Pons (tissue), 1 donor: ENCODE data around the gene PRRG2.
"Not testable (repeated sequence)": the region's sequence is repeated elsewhere in the genome, so short reads cannot be mapped to it uniquely, and the experiment has no call there.

ENCODE experiments used
- DNase-seq: peaks from one replicate; pipeline ENCODE4 v3.0.0-alpha.2; 2016; ENCODE audit warnings: low spot score

The PRRG2 gene

GRCh38 chr19:49609499-49610092 lies 28.5 kb downstream of the PRRG2 start:
- no peak for DNase-seq

DNA sequence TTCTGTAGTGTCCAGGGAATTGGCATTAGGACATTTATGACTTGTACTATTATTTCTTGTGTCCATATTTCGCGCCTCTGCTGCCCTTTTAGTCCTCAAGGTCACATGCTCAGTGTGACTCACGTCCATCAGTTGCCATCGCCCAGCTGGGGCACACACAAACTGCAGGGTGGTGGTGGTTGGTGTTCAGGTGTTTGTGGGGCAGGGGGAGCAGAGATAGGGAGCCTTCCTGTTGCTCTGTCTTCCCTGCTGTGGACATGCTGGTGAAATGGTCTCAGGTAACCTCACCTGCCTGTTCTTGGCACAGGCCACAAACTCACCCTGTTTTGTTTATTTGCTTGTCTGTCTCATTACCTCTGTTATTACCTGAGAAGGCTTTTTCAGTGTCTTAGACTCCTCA lies 32.3 kb downstream of the PRRG2 start:
- no peak for DNase-seq

- DNase-seq = no peak
These were observed 33.1 kb downstream of the PRRG2 start for GRCh38 chr19:49614096-49614833.

- DNase-seq = no peak
These were observed 34.7 kb downstream of the PRRG2 start for GRCh38 chr19:49615861-49616260.

- DNase-seq = no peak
These were observed 35.4 kb downstream of the PRRG2 start for GRCh38 chr19:49616532-49616931.

DNA sequence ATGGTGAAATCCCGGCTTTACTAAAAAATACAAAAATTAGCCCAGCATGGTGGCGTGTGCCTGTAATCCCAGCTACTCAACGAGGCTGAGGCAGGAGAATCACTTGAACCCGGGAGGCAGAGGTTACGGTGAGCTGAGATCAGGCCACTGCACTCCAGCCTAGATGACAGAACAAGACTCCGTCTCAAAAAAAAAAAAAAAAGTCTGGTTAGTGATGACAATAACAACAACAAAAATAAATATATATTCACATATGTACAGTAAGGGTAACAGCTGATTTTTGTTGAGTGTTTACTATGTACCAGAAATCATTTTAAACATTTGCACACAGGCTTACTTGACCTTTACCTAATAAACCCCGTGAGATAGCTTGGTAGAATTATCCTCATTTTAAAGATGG lies 35.8 kb downstream of the PRRG2 start:
- DNase-seq = no peak

- not testable (repeated sequence) for DNase-seq
These were observed 36.7 kb downstream of the PRRG2 start for GRCh38 chr19:49617860-49618259.

DNA sequence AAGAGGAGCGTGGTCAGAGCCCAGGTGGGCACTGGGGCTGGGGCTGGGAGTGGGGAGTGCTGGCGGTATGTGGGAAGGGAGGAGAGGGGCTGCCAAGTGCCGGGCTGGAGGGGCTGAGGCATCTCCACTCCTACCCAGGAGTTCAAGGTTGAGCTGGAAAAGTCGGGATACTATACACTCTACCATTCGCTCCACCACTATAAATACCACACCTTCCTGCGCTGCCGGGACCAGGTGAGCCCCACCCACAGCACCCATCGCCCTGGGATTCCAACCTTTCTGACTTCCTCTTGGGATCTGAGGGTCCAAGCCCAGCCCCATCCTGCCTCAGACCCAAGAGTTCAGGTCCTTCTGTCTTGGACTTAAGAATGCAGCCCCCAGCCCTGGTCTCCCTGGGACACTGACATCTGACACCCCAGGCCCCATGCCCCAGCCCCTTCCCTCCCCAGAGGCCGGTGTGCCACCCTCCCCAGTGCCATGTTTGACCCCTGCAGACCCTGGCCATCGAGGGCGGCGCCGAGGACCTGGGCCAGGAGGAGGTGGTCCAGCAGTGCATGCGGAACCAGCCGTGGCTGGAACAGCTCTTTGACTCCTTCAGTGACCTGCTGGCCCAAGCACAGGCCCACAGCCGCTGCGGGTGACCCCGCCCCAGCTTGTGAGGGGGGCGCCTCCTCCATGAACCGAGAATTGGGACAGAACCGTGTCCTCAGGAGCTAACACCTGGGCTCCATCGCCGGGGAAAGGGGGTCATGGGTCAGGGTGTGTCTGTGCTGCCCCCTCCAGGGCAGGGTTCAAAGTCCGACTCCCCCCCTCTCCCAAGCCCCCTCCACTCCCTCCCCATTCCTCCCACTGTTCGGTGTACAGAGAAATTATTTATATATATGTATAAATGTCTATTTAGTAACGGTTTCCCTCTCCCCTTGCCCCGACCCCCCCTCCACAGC lies 44.1 kb downstream of the PRRG2 start:
- DNase-seq = no peak

GRCh38 chr19:49626226-49626625 lies 45.1 kb downstream of the PRRG2 start:
- DNase-seq = no peak

DNA sequence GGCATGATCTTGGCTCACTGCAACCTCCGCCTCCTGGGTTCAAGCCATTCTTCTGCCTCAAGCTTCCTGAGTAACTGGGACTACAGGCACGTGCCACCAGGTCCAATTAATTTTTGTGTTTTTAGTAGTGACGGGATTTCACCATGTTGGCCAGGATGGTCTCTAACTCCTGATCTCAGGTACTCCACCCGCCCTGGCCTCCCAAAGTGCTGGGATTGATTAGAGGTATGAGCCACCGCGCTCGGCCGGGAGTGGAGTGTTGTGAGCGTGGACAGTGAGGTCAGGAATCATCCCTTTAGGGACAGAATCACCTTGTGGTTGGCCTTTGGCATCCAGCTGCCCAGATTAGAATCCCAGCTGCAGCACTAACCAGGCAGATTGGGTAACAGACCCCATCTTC lies 48.5 kb downstream of the PRRG2 start:
- DNase-seq = no peak

- no peak for DNase-seq
These were observed 50.0 kb downstream of the PRRG2 start for GRCh38 chr19:49631014-49631588.

- DNase-seq = no peak
These were observed 50.6 kb downstream of the PRRG2 start for GRCh38 chr19:49631610-49632192.

- no peak for DNase-seq
These were observed 51.5 kb downstream of the PRRG2 start for GRCh38 chr19:49632576-49632975.

- not testable (repeated sequence) for DNase-seq
These were observed 52.2 kb downstream of the PRRG2 start for GRCh38 chr19:49633273-49633672.

- no peak for DNase-seq
These were observed 54.6 kb downstream of the PRRG2 start for GRCh38 chr19:49635530-49636232.

DNA sequence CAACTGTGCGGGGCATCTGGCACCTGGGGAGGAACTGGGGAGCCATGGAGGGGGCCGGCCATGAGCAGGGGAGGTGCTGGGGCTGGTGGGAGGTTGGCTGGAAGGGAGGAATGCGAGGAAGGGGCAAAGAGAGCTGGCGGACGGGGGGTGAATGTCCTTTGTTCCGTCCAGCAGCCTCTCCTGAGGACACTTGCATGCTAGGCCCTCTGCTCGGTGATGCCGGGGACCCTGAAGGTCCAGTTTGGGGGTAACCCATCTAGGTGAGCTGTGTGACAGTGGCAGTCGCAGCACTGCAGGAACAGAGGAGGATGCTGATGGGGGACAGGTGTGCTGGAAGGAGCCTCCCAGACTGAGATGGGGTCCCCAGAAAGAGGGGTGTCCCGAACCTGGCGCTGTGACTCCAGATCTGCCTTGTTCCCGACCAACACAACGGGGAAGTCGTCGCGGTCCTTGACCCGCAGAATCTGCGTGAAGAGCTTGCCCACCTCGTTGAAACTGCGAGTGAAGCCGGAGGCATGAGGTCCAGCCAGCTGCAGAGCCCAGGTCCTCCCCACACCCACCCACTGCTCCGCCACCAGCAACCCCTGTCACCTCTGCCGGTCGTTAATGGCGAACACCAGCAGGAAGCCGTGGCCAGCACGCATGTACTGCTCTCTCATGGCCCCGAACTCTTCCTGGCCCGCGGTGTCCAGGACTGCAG lies 55.3 kb downstream of the PRRG2 start:
- DNase-seq = no peak

DNA sequence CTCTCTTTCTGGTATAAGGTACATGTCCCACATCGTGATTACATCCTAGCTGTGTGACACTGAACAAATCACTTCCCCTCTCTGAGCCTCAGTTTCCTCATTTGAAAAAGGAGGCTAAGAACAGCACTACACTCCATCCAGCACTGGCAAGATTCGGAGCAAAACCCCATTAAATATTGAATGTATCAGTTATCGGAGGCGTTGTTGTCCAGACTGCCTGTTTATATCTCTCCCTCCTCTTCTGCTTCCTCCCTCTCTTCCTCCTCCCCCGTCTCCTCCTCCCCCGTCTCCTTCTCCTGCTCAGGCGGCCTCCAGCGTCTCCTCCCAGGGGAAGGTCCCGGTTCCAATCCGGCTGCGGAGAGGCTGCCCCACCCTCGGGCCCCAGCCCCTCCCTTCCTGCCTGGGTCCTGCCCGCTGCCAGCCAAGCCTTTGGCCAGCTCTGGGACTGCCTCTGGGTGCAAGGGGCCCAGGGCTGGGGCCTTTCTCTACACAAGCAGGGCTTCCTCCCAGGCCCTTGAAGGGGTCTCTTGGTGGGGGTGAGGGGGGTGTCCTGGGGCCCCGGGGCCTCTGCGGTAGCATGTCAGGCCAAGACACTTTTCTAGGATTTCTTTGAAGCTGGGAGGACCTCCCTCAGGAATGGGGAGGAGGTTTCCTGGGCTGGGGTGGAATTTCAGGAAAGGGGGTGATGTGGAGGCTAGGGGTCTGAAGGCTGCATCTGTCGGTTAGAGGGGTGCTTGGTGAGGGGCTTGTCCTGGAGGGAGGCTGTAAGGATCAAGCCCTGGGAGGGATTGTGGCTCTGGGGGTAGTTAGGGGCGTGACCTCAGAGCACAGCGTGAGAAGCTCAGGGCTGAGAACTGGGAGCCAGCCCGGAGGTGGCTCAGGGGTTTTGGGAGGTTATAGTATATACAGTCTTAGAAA lies 57.0 kb downstream of the PRRG2 start:
- no peak for DNase-seq

DNA sequence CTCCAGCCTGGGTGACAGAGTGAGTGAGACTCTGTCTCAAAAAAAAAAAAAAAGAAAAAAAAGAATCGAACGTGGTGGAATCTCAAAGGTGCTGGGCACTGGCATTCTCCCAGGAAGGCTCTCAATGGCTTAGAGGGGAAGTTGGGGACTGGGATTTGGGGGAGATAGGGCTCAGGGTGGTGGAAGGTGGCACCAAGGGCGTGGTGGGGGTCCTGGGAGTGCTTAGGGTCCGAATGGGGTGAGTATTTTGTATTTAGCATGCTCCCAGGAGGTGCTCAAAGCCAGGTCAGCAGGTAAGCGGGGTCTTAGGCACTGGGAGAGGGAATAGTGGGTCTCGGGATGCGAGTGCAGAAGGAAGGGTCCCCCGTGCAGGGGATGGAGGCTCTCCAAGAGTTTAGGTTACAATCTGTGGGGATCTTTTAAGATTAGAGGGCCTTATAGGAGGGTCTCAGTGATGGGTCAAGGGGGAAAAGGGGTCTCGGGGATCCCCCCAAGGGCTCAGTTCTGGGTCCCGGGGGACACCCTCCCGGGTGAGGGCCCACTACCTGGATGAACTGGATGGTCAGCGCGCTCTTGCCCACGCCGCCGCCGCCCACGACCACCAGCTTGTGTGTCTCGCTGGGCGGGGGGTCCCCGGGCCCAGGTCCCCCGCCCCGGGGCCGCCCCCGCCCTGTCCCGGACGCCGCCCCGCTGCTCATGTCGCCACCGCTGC lies 58.4 kb downstream of the PRRG2 start:
- peak; percentile 20 for DNase-seq
